Measurements from ENCODE around the gene SEZ6L. TPM values are rescaled to one million over a fixed set of nuclear protein-coding genes. Genes with fewer than 3 reads are reported as not detected.

Gene SEZ6L
- total RNA-seq, result under 1 TPM; 0.23 to 0.83 (median 0.49) TPM

DNA sequence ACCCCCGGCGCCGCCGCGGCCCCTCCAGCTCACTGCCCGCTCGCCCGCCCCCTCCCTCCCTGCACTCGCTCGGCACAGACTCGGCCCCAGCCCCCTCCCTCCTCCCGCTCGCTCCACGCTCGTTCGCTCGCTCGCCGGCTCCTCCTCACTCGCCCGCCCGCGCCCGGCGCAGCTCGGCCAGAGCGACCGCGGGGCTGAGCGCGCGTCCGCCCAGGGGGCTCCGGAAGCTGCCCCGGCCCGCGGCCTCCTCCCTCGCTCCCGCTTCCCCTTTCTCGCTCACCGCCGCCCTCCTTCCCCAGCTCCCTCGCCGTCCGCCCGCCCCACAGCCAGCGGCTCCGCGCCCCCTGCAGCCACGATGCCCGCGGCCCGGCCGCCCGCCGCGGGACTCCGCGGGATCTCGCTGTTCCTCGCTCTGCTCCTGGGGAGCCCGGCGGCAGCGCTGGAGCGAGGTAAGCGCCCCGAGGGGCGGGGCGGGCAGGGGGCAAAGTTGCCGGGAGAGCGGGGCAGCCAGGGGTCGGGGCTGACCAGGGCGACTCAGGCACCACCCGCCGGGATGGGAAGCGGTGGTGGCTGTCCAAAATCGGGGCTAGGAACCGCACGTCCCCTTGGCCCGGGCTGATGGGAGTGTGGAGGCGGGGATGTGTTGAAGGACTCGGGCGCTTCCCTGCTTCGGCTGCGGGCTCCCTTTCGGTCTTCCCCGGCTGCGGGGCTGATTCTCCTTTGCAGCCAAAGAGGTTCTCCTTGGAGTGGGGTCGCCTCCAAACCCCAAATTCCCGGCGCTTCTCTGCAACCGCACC, at the start of gene SEZ6L:
Gene SEZ6L (plus strand): TSS at position 148 of the 797 bp plus-strand sequence. CDS start 208 bp downstream, at position 356.
- Histone ChIP-seq H3K9me3 (no peaks in the 10 kb centered on the region), H3K4me3 (peak within 1 kb of the TSS; percentile 46 to 59 (median 50)), H3K4me1 (peaks cover 6 to 26% (median 17%) of the 10 kb centered on the region in 4 donors), H3K36me3 (no peaks in the 10 kb centered on the region), H3K27me3 (peaks cover 0 to 94% (median 26%) of the 10 kb centered on the region in 4 donors), H3K27ac (replicated peaks in 1 of 4) (no peak within 1 kb of the TSS)
- 4% methylated on average over 4 of the region's 92 CpGs for WGBS
- TF ChIP-seq POLR2AphosphoS5 (IDR thresholded peaks at IDR 0.05), result no peak
- TF ChIP-seq POLR2A (IDR thresholded peaks at IDR 0.05; ENCODE audit: low read depth), result no peak
- no peak for TF ChIP-seq EP300 (IDR thresholded peaks at IDR 0.05)
- TF ChIP-seq, protein P1, sequence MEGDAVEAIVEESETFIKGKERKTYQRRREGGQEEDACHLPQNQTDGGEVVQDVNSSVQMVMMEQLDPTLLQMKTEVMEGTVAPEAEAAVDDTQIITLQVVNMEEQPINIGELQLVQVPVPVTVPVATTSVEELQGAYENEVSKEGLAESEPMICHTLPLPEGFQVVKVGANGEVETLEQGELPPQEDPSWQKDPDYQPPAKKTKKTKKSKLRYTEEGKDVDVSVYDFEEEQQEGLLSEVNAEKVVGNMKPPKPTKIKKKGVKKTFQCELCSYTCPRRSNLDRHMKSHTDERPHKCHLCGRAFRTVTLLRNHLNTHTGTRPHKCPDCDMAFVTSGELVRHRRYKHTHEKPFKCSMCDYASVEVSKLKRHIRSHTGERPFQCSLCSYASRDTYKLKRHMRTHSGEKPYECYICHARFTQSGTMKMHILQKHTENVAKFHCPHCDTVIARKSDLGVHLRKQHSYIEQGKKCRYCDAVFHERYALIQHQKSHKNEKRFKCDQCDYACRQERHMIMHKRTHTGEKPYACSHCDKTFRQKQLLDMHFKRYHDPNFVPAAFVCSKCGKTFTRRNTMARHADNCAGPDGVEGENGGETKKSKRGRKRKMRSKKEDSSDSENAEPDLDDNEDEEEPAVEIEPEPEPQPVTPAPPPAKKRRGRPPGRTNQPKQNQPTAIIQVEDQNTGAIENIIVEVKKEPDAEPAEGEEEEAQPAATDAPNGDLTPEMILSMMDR (IDR thresholded peaks at IDR 0.05), result no peak
- intact Hi-C loops (cut with DNase I), result no loop called here
- no peak for DNase-seq (ENCODE audit: extremely low spot score)

DNA sequence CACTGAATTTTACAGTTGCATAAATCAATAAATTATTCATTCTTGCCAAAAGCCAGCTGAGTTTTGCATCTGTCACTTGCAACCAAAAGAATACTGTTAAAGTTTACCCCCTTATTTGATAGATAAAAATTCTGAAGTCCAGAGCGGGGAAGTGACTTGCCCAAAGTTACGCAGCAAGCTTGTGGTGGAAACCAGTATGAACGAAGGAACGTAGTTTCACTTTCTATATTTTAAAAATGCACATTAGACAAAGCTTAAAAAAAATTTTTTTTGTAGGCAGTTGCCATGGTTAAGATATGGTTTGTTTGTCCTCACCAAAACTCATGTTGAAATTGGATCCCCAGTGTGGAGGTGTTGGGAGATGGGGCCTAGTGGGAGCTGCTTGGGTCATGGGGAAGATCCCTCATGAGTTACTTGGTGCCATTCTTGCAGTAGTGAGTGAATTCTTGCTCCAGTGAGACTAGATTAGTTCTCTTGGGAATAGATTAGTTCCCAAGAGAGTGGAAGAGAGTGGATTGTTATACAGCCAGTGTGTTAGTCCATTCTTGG, 46.3 kb upstream of the SEZ6L start:
- Histone ChIP-seq H3K27me3 (peaks cover 0 to 24% (median 0%) of the 10 kb centered on the region in 4 donors), H3K4me1 (no peaks in the 10 kb centered on the region), H3K9me3 (peaks cover 0 to 10% (median 0%) of the 10 kb centered on the region in 4 donors), H3K27ac (replicated peaks in 1 of 4) (no peak overlapping the region), H3K36me3 (no peaks in the 10 kb centered on the region), H3K4me3 (no peak overlapping the region)
- 85% methylated on average over 4 of the region's 4 CpGs for WGBS
- no peak for DNase-seq (ENCODE audit: extremely low spot score)
- TF ChIP-seq POLR2AphosphoS5 (IDR thresholded peaks at IDR 0.05) (no peak), POLR2A (IDR thresholded peaks at IDR 0.05; ENCODE audit: low read depth) (no peak), EP300 (IDR thresholded peaks at IDR 0.05) (no peak)
- TF ChIP-seq, protein P1 (IDR thresholded peaks at IDR 0.05), result no peak
- intact Hi-C loops (cut with DNase I), result no loop called here

DNA sequence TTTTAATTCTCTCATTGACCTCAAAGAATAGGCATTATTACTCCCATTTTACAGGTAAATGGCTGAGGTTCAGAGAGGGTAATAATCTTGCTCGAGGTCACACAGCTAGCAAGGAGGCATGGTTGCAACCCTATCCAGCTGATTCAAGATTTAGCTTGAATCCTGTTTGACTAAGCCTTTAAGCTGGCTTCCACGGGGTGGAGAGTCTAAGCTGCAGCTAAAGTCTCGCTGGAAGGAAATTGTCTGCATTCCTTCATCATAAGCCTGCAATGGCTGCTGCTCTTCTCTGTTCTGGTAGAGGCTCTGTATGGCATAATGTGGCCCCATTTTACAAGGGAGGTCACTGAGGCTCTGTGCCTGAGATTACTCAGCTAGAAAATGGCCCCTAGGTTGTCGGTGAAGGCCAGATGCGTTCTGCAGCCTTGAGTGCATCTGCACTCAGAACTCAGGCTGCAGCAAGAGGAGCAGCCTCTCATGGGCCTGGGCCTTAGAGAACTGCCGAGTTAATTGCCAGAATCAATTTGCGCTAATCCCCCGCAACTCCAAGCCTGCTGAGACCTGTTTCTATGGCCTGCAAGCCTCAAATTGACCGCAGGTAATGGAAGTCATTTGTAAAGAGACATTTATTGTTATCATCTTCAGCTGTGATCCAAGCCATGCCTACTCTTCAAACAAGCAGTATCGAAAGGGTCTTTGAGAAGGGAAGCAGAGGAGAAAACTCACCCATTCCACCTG, 44.1 kb upstream of the SEZ6L start:
- TF ChIP-seq EP300 (IDR thresholded peaks at IDR 0.05) (no peak), POLR2A (IDR thresholded peaks at IDR 0.05; ENCODE audit: low read depth) (no peak), POLR2AphosphoS5 (IDR thresholded peaks at IDR 0.05) (no peak)
- TF ChIP-seq, protein P1 (IDR thresholded peaks at IDR 0.05), result no peak
- 78% methylated on average over 6 of the region's 10 CpGs for WGBS
- intact Hi-C loops (cut with DNase I), result no loop called here

DNA sequence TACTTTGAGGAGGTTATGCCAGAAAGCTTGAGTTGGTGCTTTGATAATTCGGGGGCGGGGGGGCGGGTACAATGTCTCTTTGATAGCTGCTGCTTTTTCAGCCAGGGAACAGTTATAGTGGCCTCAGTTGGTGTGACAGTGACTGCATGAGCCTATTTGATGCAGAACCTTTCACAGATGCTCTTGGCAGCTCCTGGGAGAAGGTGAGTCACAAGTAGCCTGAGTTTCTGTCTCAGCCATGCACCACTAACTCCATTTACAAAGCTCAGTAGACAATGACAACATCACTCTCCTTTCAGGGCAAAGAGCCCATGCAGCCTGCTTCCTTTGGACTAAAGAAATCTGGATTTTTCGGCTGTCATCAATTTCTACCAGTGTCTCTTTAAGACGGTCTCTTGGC, 42.1 kb upstream of the SEZ6L start:
- peak; percentile 78 for DNase-seq (ENCODE audit: extremely low spot score)
- no peak overlapping the region for H3K27ac ChIP-seq (replicated peaks in 1 of 4)
- peaks cover 0 to 10% (median 0%) of the 10 kb centered on the region in 4 donors for H3K9me3 ChIP-seq
- intact Hi-C loops (cut with DNase I), result no loop called here
- TF ChIP-seq, protein P1 (IDR thresholded peaks at IDR 0.05), result no peak
- no peak for TF ChIP-seq EP300 (IDR thresholded peaks at IDR 0.05)
- TF ChIP-seq POLR2A (IDR thresholded peaks at IDR 0.05; ENCODE audit: low read depth), result no peak
- TF ChIP-seq POLR2AphosphoS5 (IDR thresholded peaks at IDR 0.05), result no peak
- H3K4me1 ChIP-seq, result no peaks in the 10 kb centered on the region
- 59% methylated on average over 5 of the region's 5 CpGs for whole genome bisulfite sequencing
- peaks cover 0 to 24% (median 0%) of the 10 kb centered on the region in 4 donors for H3K27me3 ChIP-seq
- no peaks in the 10 kb centered on the region for H3K36me3 ChIP-seq
- H3K4me3 ChIP-seq, result no peak overlapping the region

More for the DNA sequence above, 44.1 kb upstream of the SEZ6L start:
- Histone ChIP-seq H3K27me3 (peaks cover 0 to 26% (median 0%) of the 10 kb centered on the region in 4 donors), H3K4me1 (no peaks in the 10 kb centered on the region), H3K9me3 (peaks cover 0 to 10% (median 0%) of the 10 kb centered on the region in 4 donors), H3K27ac (replicated peaks in 1 of 4) (no peak overlapping the region), H3K4me3 (no peak overlapping the region), H3K36me3 (no peaks in the 10 kb centered on the region)
- peak; percentile 60 for DNase-seq (ENCODE audit: extremely low spot score)
